ENCODE measurements around the gene UBE2G1. TPM values are rescaled to one million over a fixed set of nuclear protein-coding genes. Genes with fewer than 3 reads are reported as not detected.
"Not testable (repeated sequence)": the region's sequence is repeated elsewhere in the genome, so short reads cannot be mapped to it uniquely, and the experiment has no call there.

UBE2G1 gene
- polyA plus RNA-seq, 1 donor from 2014 or later: 65.8 TPM

- Histone ChIP-seq H3K36me3 (ENCODE audit: insufficient read depth, low read length) (no peaks in the 10 kb centered on the region), H3K4me3 (ENCODE audit: low read length) (no peak overlapping the region), H3K9ac (ENCODE audit: low read length) (no peak overlapping the region), H3F3A (ENCODE audit: insufficient read depth, low read length, poor library complexity, severe bottlenecking) (no peaks in the 10 kb centered on the region), H3K27me3 (ENCODE audit: insufficient read depth, low read depth, low read length) (no peaks in the 10 kb centered on the region), H3K4me2 (ENCODE audit: low read length) (no peak overlapping the region), H3K9me2 (ENCODE audit: insufficient read depth, low read length) (no peaks in the 10 kb centered on the region), H3K27ac (ENCODE audit: low read length) (no peak overlapping the region), H3K9me3 (ENCODE audit: low read length) (no peaks in the 10 kb centered on the region), H4K20me1 (ENCODE audit: insufficient read depth) (no peaks in the 10 kb centered on the region), H2AFZ (ENCODE audit: low read depth, low read length) (no peak overlapping the region), H3K79me2 (replicated peaks; ENCODE audit: insufficient read depth, low read length) (peaks cover 84% of the 10 kb centered on the region)
- TF ChIP-seq EP300 (conservative IDR thresholded peaks at IDR 0.05; ENCODE audit: poor library complexity, severe bottlenecking) (no peak), TAF1 (IDR thresholded peaks at IDR 0.05; ENCODE audit: low read depth) (no peak), RAD21 (conservative IDR thresholded peaks at IDR 0.05) (no peak), POLR2AphosphoS5 (IDR thresholded peaks at IDR 0.05) (no peak), EZH2 (IDR thresholded peaks at IDR 0.05; ENCODE audit: borderline replicate concordance, insufficient read depth, low read length, poor library complexity, severe bottlenecking) (no peak)
Measured at GRCh38 chr17:4258867-4259266, 107.6 kb downstream of the UBE2G1 start.

- TF ChIP-seq POLR2AphosphoS5 (IDR thresholded peaks at IDR 0.05) (no peak), RAD21 (conservative IDR thresholded peaks at IDR 0.05) (no peak), TAF1 (IDR thresholded peaks at IDR 0.05; ENCODE audit: low read depth) (no peak), SMC3 (conservative IDR thresholded peaks at IDR 0.05; ENCODE audit: poor library complexity) (no peak), MXI1 (conservative IDR thresholded peaks at IDR 0.05; ENCODE audit: poor library complexity, severe bottlenecking) (no peak), EP300 (conservative IDR thresholded peaks at IDR 0.05; ENCODE audit: poor library complexity, severe bottlenecking) (no peak), CTCF (IDR thresholded peaks at IDR 0.05; ENCODE audit: poor library complexity, severe bottlenecking) (no peak)
- Histone ChIP-seq H3K27me3 (ENCODE audit: insufficient read depth, low read depth, low read length) (no peaks in the 10 kb centered on the region), H3K4me3 (ENCODE audit: low read length) (no peak overlapping the region), H3F3A (ENCODE audit: insufficient read depth, low read length, poor library complexity, severe bottlenecking) (no peaks in the 10 kb centered on the region), H2AFZ (ENCODE audit: low read depth, low read length) (no peak overlapping the region), H3K9me3 (ENCODE audit: low read length) (no peaks in the 10 kb centered on the region), H3K9ac (ENCODE audit: low read length) (no peak overlapping the region), H3K9me2 (ENCODE audit: insufficient read depth, low read length) (no peaks in the 10 kb centered on the region), H3K36me3 (ENCODE audit: insufficient read depth, low read length) (no peaks in the 10 kb centered on the region), H3K79me2 (replicated peaks; ENCODE audit: insufficient read depth, low read length) (peaks cover 90% of the 10 kb centered on the region), H3K27ac (ENCODE audit: low read length) (no peak overlapping the region), H3K4me2 (ENCODE audit: low read length) (no peak overlapping the region), H4K20me1 (ENCODE audit: insufficient read depth) (no peaks in the 10 kb centered on the region)
Measured at GRCh38 chr17:4256952-4257351, 109.5 kb downstream of the UBE2G1 start.

GRCh38 chr17:4255271-4255670, 111.2 kb downstream of the UBE2G1 start:
- not testable (repeated sequence) for H3K9me2 ChIP-seq (ENCODE audit: insufficient read depth, low read length); H3K27me3 ChIP-seq (ENCODE audit: insufficient read depth, low read depth, low read length); H4K20me1 ChIP-seq (ENCODE audit: insufficient read depth); H2AFZ ChIP-seq (ENCODE audit: low read depth, low read length); H3K36me3 ChIP-seq (ENCODE audit: insufficient read depth, low read length); H3K4me2 ChIP-seq (ENCODE audit: low read length); H3K9ac ChIP-seq (ENCODE audit: low read length); H3K4me3 ChIP-seq (ENCODE audit: low read length); H3K9me3 ChIP-seq (ENCODE audit: low read length); H3F3A ChIP-seq (ENCODE audit: insufficient read depth, low read length, poor library complexity, severe bottlenecking); H3K27ac ChIP-seq (ENCODE audit: low read length)
- H3K79me2 ChIP-seq (replicated peaks; ENCODE audit: insufficient read depth, low read length): peaks cover 90% of the 10 kb centered on the region

GRCh38 chr17:4250887-4251286, 115.6 kb downstream of the UBE2G1 start:
- Histone ChIP-seq H3F3A (ENCODE audit: insufficient read depth, low read length, poor library complexity, severe bottlenecking) (no peaks in the 10 kb centered on the region), H3K9me2 (ENCODE audit: insufficient read depth, low read length) (no peaks in the 10 kb centered on the region), H3K36me3 (ENCODE audit: insufficient read depth, low read length) (no peaks in the 10 kb centered on the region), H3K9ac (ENCODE audit: low read length) (no peak overlapping the region), H3K9me3 (ENCODE audit: low read length) (no peaks in the 10 kb centered on the region), H3K4me3 (ENCODE audit: low read length) (no peak overlapping the region), H3K79me2 (replicated peaks; ENCODE audit: insufficient read depth, low read length) (peaks cover 70% of the 10 kb centered on the region), H4K20me1 (ENCODE audit: insufficient read depth) (peaks cover 16% of the 10 kb centered on the region), H3K27ac (ENCODE audit: low read length) (no peak overlapping the region), H3K27me3 (ENCODE audit: insufficient read depth, low read depth, low read length) (no peaks in the 10 kb centered on the region), H3K4me2 (ENCODE audit: low read length) (no peak overlapping the region), H2AFZ (ENCODE audit: low read depth, low read length) (no peak overlapping the region)
- TF ChIP-seq TAF1 (IDR thresholded peaks at IDR 0.05; ENCODE audit: low read depth) (no peak), RAD21 (conservative IDR thresholded peaks at IDR 0.05) (no peak), EP300 (conservative IDR thresholded peaks at IDR 0.05; ENCODE audit: poor library complexity, severe bottlenecking) (no peak), EZH2 (IDR thresholded peaks at IDR 0.05; ENCODE audit: borderline replicate concordance, insufficient read depth, low read length, poor library complexity, severe bottlenecking) (no peak), CTCF (IDR thresholded peaks at IDR 0.05; ENCODE audit: poor library complexity, severe bottlenecking) (no peak)

Data from neural cell (in vitro differentiated cells).